HEK293 (cell line): ENCODE data around the gene MYO1B.

Experiments used
- CTCF ChIP-seq: fragments of 450-650 bp; formaldehyde crosslinking; IDR thresholded peaks from 2 replicates; pipeline ENCODE4 v1.5.1; 2016; ENCODE audit warnings: missing biosample characterization, missing genetic modification characterization
- REST ChIP-seq: fragments of 450-650 bp; formaldehyde crosslinking; IDR thresholded peaks from 2 replicates; pipeline ENCODE4 v1.5.1; 2016; ENCODE audit warnings: missing biosample characterization, missing genetic modification characterization
- TCF7L2 ChIP-seq: IDR thresholded peaks from 2 replicates; pipeline ENCODE4 v1.6.1; 2011; ENCODE audit warnings: low read depth, mild to moderate bottlenecking, inconsistent platforms, low read length, moderate library complexity, borderline replicate concordance
- TRIM28 ChIP-seq: IDR thresholded peaks from 2 replicates; pipeline ENCODE4 v1.6.1; 2011; ENCODE audit warnings: low read length, control low read depth, borderline replicate concordance
- ZBTB10 ChIP-seq: fragments of 450-650 bp; formaldehyde crosslinking; IDR thresholded peaks from 2 replicates; pipeline ENCODE4 v1.5.1; 2016; ENCODE audit warnings: missing biosample characterization, missing genetic modification characterization
- ZIC2 ChIP-seq: fragments of 450-650 bp; formaldehyde crosslinking; IDR thresholded peaks from 2 replicates; pipeline ENCODE4 v1.5.1; 2016; ENCODE audit warnings: missing biosample characterization, missing genetic modification characterization
- ZNF18 ChIP-seq: fragments of 450-650 bp; formaldehyde crosslinking; IDR thresholded peaks from 2 replicates; pipeline ENCODE4 v1.5.1; 2016; ENCODE audit warnings: missing biosample characterization, missing genetic modification characterization
- ZNF473 ChIP-seq: fragments of 450-650 bp; formaldehyde crosslinking; IDR thresholded peaks from 2 replicates; pipeline ENCODE4 v1.5.1; 2017; ENCODE audit warnings: missing biosample characterization, missing genetic modification characterization

- TF ChIP-seq TCF7L2 (no peak), CTCF (no peak), ZIC2 (no peak), TRIM28 (no peak), ZNF473 (no peak), ZNF18 (tag by site-specific recombination) (no peak), ZBTB10 (no peak), REST (tag by site-specific recombination) (no peak)
Measured at GRCh38 chr2:191415858-191416257, 170.7 kb downstream of the MYO1B start.
